SU-DHL-6 (cell line): Measurements from ENCODE around the gene HK3.

Experiments
- H2AFZ ChIP-seq: fragments of 200-600 bp; sonication (generic); 2 replicates; pipeline ENCODE4 v1.6.1; 2014; ENCODE audit warnings: low read depth, mild to moderate bottlenecking, moderate library complexity, mixed read lengths, antibody characterized with exemption, low read length; ENCODE audit not compliant: severe bottlenecking
- H3F3A ChIP-seq: fragments of 200-600 bp; shearing (Covaris generic); 2 replicates; pipeline ENCODE4 v1.6.0; 2016; ENCODE audit warnings: antibody characterized with exemption, mild to moderate bottlenecking; ENCODE audit not compliant: insufficient read depth
- H3K27ac ChIP-seq: fragments of 200-600 bp; sonication (generic); 2 replicates; pipeline ENCODE4 v1.5.1; 2016; ENCODE audit warnings: low read depth, mild to moderate bottlenecking, low read length, moderate library complexity, mixed read lengths
- H3K27me3 ChIP-seq: fragments of 200-600 bp; sonication (generic), shearing (Covaris generic); 2 replicates; pipeline ENCODE4 v1.6.0; 2014; ENCODE audit warnings: mild to moderate bottlenecking, low read length
- H3K36me3 ChIP-seq: fragments of 200-600 bp; sonication (generic); 2 replicates; pipeline ENCODE4 v1.6.1; 2014; ENCODE audit warnings: mild to moderate bottlenecking, low read length, mixed read lengths
- H3K4me2 ChIP-seq: fragments of 300-600, 200-600 bp; shearing (Covaris generic), sonication (generic); 2 replicates; pipeline ENCODE4 v1.6.0; 2014; ENCODE audit warnings: low read length, low read depth, mild to moderate bottlenecking; ENCODE audit not compliant: poor library complexity, severe bottlenecking
- H3K4me3 ChIP-seq: fragments of 200-600 bp; sonication (generic); 2 replicates; pipeline ENCODE4 v1.5.1; 2014; ENCODE audit warnings: antibody characterized with exemption, low read length, mild to moderate bottlenecking, mixed read lengths; ENCODE audit not compliant: insufficient read depth, poor library complexity, severe bottlenecking
- H3K79me2 ChIP-seq: fragments of 200-600 bp; sonication (generic); 2 replicates; pipeline ENCODE4 v1.6.1; 2014; ENCODE audit warnings: mild to moderate bottlenecking, low read length, moderate library complexity; ENCODE audit not compliant: insufficient read depth
- H3K9ac ChIP-seq: fragments of 200-600 bp; sonication (generic); 2 replicates; pipeline ENCODE4 v1.7.0; 2014; ENCODE audit warnings: mild to moderate bottlenecking, low read length
- H3K9me2 ChIP-seq: fragments of 200-600 bp; sonication (generic); replicated peaks from 2 replicates; pipeline ENCODE4 v1.6.1; 2014; ENCODE audit warnings: low read length; ENCODE audit not compliant: insufficient read depth
- H3K9me3 ChIP-seq: fragments of 200-600 bp; sonication (generic); 2 replicates; pipeline ENCODE4 v1.6.1; 2014; ENCODE audit warnings: low read length, mixed read lengths; ENCODE audit not compliant: insufficient read depth
- H4K20me1 ChIP-seq: fragments of 200-600 bp; sonication (generic); 2 replicates; pipeline ENCODE4 v1.6.1; 2014; ENCODE audit warnings: low read depth, mild to moderate bottlenecking, antibody characterized with exemption, low read length, moderate library complexity, mixed read lengths
- EZH2phosphoT487 ChIP-seq: fragments of 200-600 bp; sonication (generic), shearing (Covaris generic); conservative IDR thresholded peaks from 2 replicates; pipeline ENCODE4 v1.6.1; 2018; ENCODE audit warnings: mild to moderate bottlenecking, antibody characterized with exemption, low read length, moderate library complexity, mixed read lengths
- TF ChIP-seq, protein P1 (sequence below): fragments of 200-600 bp; sonication (generic); IDR thresholded peaks from one replicate; pipeline ENCODE4 v1.5.1; 2017; ENCODE audit warnings: antibody characterized with exemption, mild to moderate bottlenecking, low read length, moderate library complexity; ENCODE audit not compliant: insufficient read depth, poor library complexity, severe bottlenecking

HK3 gene

DNA sequence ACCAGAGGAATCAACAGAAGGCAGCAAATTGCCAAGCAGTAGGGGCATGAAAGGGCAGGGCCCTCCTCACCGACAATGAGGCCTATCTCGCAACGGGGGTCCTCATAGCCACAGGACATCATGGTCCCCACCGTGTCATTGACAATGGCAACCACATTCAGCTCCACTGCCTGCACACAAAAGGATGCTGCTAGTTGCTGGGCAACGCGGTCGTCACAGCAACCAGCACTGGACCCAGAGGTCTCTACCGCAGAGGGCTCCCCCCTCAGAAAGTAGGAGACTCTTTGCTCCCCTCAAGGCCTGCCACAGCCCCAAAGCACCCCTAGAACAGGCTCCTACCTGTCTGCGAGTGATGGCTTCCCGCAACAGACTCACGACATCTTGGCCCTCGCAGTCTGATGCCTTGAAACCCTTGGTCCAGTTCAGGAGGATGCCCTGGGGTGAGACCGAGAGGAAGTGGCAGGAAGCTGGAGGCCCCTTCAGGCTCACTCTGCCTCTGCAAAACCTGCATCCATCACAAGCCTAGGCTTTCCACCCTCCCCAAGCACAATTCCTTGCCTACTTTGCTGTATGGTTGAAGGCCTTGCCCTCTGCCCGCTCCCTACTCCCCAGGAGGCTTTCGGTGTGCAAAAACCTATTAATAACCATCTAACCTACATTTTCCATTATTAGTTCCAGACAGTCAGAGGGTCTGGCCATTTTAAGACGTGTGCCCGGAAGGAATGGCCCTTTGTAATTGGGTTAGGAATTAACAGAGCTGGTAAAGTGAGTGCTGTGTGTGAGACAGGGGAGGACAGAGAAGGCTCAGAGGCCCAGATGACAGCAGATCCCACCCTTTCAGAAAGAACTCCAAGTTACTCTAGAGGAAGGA is 15.2 kb downstream of the HK3 start:
- Histone ChIP-seq H3K36me3 (no peaks in the 10 kb centered on the region), H3K9me3 (no peaks in the 10 kb centered on the region), H3K9me2 (no peaks in the 10 kb centered on the region), H2AFZ (no peak overlapping the region), H3K79me2 (no peaks in the 10 kb centered on the region), H3K4me2 (no peak overlapping the region), H3K27ac (no peak overlapping the region), H3K27me3 (no peaks in the 10 kb centered on the region), H3F3A (no peaks in the 10 kb centered on the region), H3K9ac (no peak overlapping the region), H4K20me1 (no peaks in the 10 kb centered on the region), H3K4me3 (no peak overlapping the region)
- TF ChIP-seq EZH2phosphoT487 = no peak
- TF ChIP-seq, protein P1, sequence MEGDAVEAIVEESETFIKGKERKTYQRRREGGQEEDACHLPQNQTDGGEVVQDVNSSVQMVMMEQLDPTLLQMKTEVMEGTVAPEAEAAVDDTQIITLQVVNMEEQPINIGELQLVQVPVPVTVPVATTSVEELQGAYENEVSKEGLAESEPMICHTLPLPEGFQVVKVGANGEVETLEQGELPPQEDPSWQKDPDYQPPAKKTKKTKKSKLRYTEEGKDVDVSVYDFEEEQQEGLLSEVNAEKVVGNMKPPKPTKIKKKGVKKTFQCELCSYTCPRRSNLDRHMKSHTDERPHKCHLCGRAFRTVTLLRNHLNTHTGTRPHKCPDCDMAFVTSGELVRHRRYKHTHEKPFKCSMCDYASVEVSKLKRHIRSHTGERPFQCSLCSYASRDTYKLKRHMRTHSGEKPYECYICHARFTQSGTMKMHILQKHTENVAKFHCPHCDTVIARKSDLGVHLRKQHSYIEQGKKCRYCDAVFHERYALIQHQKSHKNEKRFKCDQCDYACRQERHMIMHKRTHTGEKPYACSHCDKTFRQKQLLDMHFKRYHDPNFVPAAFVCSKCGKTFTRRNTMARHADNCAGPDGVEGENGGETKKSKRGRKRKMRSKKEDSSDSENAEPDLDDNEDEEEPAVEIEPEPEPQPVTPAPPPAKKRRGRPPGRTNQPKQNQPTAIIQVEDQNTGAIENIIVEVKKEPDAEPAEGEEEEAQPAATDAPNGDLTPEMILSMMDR = no peak

DNA sequence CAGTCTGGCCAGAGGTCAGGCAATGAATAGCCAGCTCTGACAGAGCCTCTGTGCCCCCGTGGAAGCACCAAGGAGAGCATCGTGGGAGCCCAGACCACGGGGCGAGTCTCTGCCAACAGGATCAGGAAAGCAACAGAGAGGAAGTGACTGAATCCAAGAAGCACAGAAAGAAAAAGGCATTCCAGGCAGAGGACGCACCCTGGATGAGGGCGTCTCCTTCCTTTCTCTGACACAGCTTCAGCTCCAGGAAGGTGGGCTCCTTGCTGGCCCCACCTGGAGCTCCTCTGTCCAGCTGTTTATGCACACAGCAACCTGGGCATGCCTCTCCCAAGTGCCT is 16.6 kb downstream of the HK3 start:
- Histone ChIP-seq H3K9me3 (no peaks in the 10 kb centered on the region), H3K9ac (no peak overlapping the region), H4K20me1 (no peaks in the 10 kb centered on the region), H3F3A (no peaks in the 10 kb centered on the region), H3K27ac (no peak overlapping the region), H3K79me2 (no peaks in the 10 kb centered on the region), H3K4me3 (no peak overlapping the region), H3K36me3 (no peaks in the 10 kb centered on the region), H3K9me2 (no peaks in the 10 kb centered on the region), H2AFZ (no peak overlapping the region), H3K27me3 (no peaks in the 10 kb centered on the region), H3K4me2 (no peak overlapping the region)
- TF ChIP-seq EZH2phosphoT487 = no peak
- TF ChIP-seq, protein P1 = no peak

DNA sequence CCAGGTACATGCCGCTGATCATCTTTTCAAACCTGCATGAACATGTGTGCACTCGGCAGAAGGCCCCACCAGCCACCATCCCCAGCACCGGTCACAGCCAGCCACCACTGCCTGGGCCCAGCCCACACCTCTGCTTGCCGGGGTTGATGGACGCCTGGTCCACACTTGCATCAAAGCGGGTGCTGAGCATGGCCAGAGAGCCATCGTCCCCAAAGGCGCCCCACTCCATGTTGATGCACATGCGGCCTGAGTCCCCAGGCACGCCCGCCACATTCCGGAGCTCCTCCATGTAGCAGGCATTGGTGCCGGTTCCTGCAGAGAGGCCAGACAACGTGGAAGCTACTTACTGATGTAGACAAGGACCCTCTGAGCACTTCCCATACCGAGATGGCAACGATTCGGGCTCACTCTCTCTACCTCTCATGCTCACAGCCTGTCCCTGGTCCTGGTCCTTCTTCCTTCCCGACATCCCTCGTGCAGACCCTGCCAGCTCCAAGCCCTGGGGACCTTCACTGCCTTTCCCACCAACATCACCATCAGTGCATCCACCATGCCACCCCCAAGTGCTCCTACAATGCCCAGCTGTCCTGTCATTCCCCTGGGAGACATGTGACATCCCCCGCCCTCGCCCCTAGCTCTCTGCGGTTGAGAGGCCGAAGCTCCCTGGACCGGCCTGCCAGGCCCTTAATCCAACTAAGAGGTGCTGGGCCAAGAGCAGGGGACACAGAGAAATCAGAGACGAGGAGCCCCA is 17.2 kb downstream of the HK3 start:
- Histone ChIP-seq H3K4me2 (no peak overlapping the region), H3K36me3 (no peaks in the 10 kb centered on the region), H3F3A (no peaks in the 10 kb centered on the region), H2AFZ (no peak overlapping the region), H3K79me2 (no peaks in the 10 kb centered on the region), H3K9me3 (no peaks in the 10 kb centered on the region), H3K27me3 (no peaks in the 10 kb centered on the region), H3K9me2 (no peaks in the 10 kb centered on the region), H4K20me1 (no peaks in the 10 kb centered on the region), H3K4me3 (no peak overlapping the region), H3K27ac (no peak overlapping the region), H3K9ac (no peak overlapping the region)
- TF ChIP-seq, protein P1 = no peak
- no peak for TF ChIP-seq EZH2phosphoT487
